Endodermal cell (in vitro differentiated cells): ENCODE data around the gene CRKL. TPM values are rescaled to one million over a fixed set of nuclear protein-coding genes. Genes with fewer than 3 reads are reported as not detected.

Experiments
- DNase-seq: peaks from one replicate; pipeline ENCODE4 v3.0.0-alpha.2; 2017
- H3K27ac ChIP-seq: 2 replicates; pipeline ENCODE4 v1.5.1; 2013; ENCODE audit warnings: mild to moderate bottlenecking, low read depth, low read length, moderate library complexity
- H3K27me3 ChIP-seq: 2 replicates; pipeline ENCODE4 v1.6.1; 2013; ENCODE audit warnings: mild to moderate bottlenecking, low read length, moderate library complexity; ENCODE audit not compliant: insufficient read depth, control insufficient read depth, poor library complexity, severe bottlenecking
- H3K36me3 ChIP-seq: 2 replicates; pipeline ENCODE4 v1.7.0; 2013; ENCODE audit warnings: mild to moderate bottlenecking, low read length, moderate library complexity; ENCODE audit not compliant: control insufficient read depth, insufficient read depth
- H3K4me1 ChIP-seq: one replicate; pipeline ENCODE4 v1.7.0; 2013; ENCODE audit warnings: low read length; ENCODE audit not compliant: control insufficient read depth, insufficient read depth
- H3K4me3 ChIP-seq: 2 replicates; pipeline ENCODE4 v1.5.1; 2013; ENCODE audit warnings: mild to moderate bottlenecking, low read length, moderate library complexity
- H3K9ac ChIP-seq: 2 replicates; pipeline ENCODE4 v1.6.1; 2013; ENCODE audit warnings: mild to moderate bottlenecking, low read length, moderate library complexity; ENCODE audit not compliant: poor library complexity, severe bottlenecking; ENCODE audit errors: extremely low read depth
- H3K9me3 ChIP-seq: 2 replicates; pipeline ENCODE4 v1.6.1; 2013; ENCODE audit warnings: mild to moderate bottlenecking, low read length, moderate library complexity; ENCODE audit not compliant: control insufficient read depth
- H3K27ac Mint-ChIP-seq: 2 replicates; pipeline ENCODE4 v1.8.0; 2020; ENCODE audit warnings: mixed read lengths
- H3K27me3 Mint-ChIP-seq: 2 replicates; pipeline ENCODE4 v1.8.0; 2021; ENCODE audit warnings: mild to moderate bottlenecking, mixed read lengths; ENCODE audit not compliant: insufficient read depth
- H3K36me3 Mint-ChIP-seq: 2 replicates; pipeline ENCODE4 v1.8.0; 2020; ENCODE audit warnings: low read depth, mixed read lengths
- H3K4me1 Mint-ChIP-seq: 2 replicates; pipeline ENCODE4 v1.8.0; 2020; ENCODE audit warnings: mixed read lengths
- H3K4me3 Mint-ChIP-seq: 2 replicates; pipeline ENCODE4 v1.8.0; 2020; ENCODE audit warnings: mild to moderate bottlenecking, moderate library complexity, mixed read lengths
- H3K9me3 Mint-ChIP-seq: 2 replicates; pipeline ENCODE4 v1.8.0; 2020; ENCODE audit warnings: mild to moderate bottlenecking, mixed read lengths
- CTCF ChIP-seq: fragments of 200-600 bp; sonication (generic); conservative IDR thresholded peaks from 2 replicates; pipeline ENCODE4 v1.5.0; 2021; ENCODE audit warnings: antibody characterized with exemption, mild to moderate bottlenecking
- WGBS, 2 experiments: methylation state at CpG; one replicate each; pipeline versions ENCODE4 v1.1.5 to v1.1.7; 2013; ENCODE audit warnings: missing lambda C conversion rate in 2 of 2, mixed read lengths in 1 of 2; ENCODE audit not compliant: insufficient coverage in 1 of 2, insufficient read length in 1 of 2; 5-methylcytosine and 5-hydroxymethylcytosine counted together
- total RNA-seq, 2 donors: library from RNA; stranded (reverse); fragmentation: NEBNext Ultra II Directional in 1 of 2; extraction: Animal tissue kit (Norgen Biotek cat#: 25700) in 1 of 2; gene quantifications; 2 replicates in 1 of 2; 3 replicates in 1 of 2; pipeline ENCODE4 v1.2.1, GENCODE V29; 2021

CRKL gene
- total RNA-seq, 2 donors from 2014 or later, result 89.5 to 104 TPM

- H3K4me3 ChIP-seq, result no peak overlapping the region
- H3K27me3 Mint-ChIP-seq, result no peaks in the 10 kb centered on the region
- no peak overlapping the region for H3K4me3 Mint-ChIP-seq
- H3K4me1 ChIP-seq, result peaks cover 13% of the 10 kb centered on the region
- no peak for DNase-seq
- H3K27me3 ChIP-seq, result no peaks in the 10 kb centered on the region
- no peaks in the 10 kb centered on the region for H3K9me3 Mint-ChIP-seq
- H3K4me1 Mint-ChIP-seq, result peaks cover 15% of the 10 kb centered on the region
- no peak overlapping the region for H3K27ac ChIP-seq
- no peak overlapping the region for H3K9ac ChIP-seq
- TF ChIP-seq CTCF, result no peak
- no peak overlapping the region for H3K27ac Mint-ChIP-seq
- H3K9me3 ChIP-seq, result no peaks in the 10 kb centered on the region
- WGBS, 2 experiments, result 78 to 88% methylated on average over 1 of the region's 1 CpG
- peaks cover 43% of the 10 kb centered on the region for H3K36me3 Mint-ChIP-seq
- H3K36me3 ChIP-seq, result peaks cover 58% of the 10 kb centered on the region
Measured at GRCh38 chr22:20946991-20947390, 29.8 kb downstream of the CRKL start.

- H3K27me3 ChIP-seq, result no peaks in the 10 kb centered on the region
- Mint-ChIP-seq H3K9me3 (no peaks in the 10 kb centered on the region), H3K36me3 (peaks cover 41% of the 10 kb centered on the region), H3K4me1 (peaks cover 15% of the 10 kb centered on the region), H3K27me3 (no peaks in the 10 kb centered on the region), H3K27ac (peak overlapping the region; percentile 7), H3K4me3 (no peak overlapping the region)
- no peak for TF ChIP-seq CTCF
- H3K27ac ChIP-seq, result no peak overlapping the region
- peaks cover 13% of the 10 kb centered on the region for H3K4me1 ChIP-seq
- H3K9me3 ChIP-seq, result no peaks in the 10 kb centered on the region
- H3K9ac ChIP-seq, result no peak overlapping the region
- no peak for DNase-seq
- H3K36me3 ChIP-seq, result peaks cover 60% of the 10 kb centered on the region
- 74 to 76% methylated on average over 4 to 5 of the region's 5 CpGs for WGBS, 2 experiments
- no peak overlapping the region for H3K4me3 ChIP-seq
Measured at GRCh38 chr22:20948450-20948849, 31.2 kb downstream of the CRKL start.

- Histone ChIP-seq H3K9ac (no peak overlapping the region), H3K27me3 (no peaks in the 10 kb centered on the region), H3K27ac (no peak overlapping the region), H3K9me3 (no peaks in the 10 kb centered on the region), H3K4me3 (no peak overlapping the region), H3K36me3 (peaks cover 60% of the 10 kb centered on the region), H3K4me1 (peaks cover 13% of the 10 kb centered on the region)
- Mint-ChIP-seq H3K27me3 (no peaks in the 10 kb centered on the region), H3K4me3 (no peak overlapping the region), H3K9me3 (no peaks in the 10 kb centered on the region), H3K36me3 (peaks cover 42% of the 10 kb centered on the region), H3K27ac (no peak overlapping the region), H3K4me1 (peaks cover 15% of the 10 kb centered on the region)
- DNase-seq, result no peak
- no peak for TF ChIP-seq CTCF
- 95 to 97% methylated on average over 4 to 5 of the region's 5 CpGs for WGBS, 2 experiments
Measured at GRCh38 chr22:20948989-20949388, 31.8 kb downstream of the CRKL start.
